ENCODE measurements around the gene SLC25A23. TPM values are rescaled to one million over a fixed set of nuclear protein-coding genes. Genes with fewer than 3 reads are reported as not detected.

The SLC25A23 gene
- total RNA-seq, 1 experiment from 2014 or later: 89.5 TPM

DNA sequence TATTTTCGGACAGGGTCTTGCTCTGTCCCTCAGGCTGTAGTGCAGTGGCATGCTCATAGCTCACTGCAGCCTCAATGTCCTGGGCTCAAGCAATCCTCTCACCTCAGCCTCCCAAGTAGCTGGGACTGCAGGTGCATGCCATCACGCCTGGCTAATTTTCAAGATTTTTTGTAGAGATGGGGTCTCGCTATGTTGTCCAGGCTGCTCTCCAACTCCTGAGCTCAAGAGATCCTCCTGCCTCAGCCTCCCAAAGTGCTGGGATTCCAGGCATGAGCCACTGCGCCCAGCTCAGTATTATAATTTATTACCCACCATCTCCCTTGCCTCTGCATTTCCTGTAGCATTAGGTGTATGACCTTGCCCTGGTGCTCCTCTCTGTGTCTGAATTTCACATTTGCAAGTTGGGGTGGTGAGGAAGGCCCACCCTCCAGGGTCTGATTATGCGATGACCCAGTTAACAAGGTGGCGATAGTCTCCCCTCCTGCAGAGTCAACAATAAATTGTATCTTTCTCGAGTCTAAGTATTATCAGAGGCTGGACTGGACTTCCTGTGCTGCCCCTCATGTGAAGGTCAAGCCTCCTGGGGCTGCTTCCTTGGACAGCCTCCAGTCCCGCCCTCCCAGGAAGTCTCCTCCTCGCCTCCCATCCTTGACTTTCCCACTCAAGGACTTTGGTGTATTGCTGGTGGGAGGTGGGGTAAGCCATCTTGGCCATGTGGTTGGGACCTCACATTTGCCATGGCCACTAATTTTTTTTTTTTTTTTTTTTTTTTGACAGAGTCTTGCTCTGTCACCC, 44.0 kb upstream of the SLC25A23 start:
- TF ChIP-seq CEBPB (IDR thresholded peaks at IDR 0.05; ENCODE audit: low read depth): no peak
- TF ChIP-seq, protein P1, sequence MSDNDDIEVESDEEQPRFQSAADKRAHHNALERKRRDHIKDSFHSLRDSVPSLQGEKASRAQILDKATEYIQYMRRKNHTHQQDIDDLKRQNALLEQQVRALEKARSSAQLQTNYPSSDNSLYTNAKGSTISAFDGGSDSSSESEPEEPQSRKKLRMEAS (IDR thresholded peaks at IDR 0.05): no peak
- no peak for TF ChIP-seq SIN3A (IDR thresholded peaks at IDR 0.05; ENCODE audit: low read depth)
- TF ChIP-seq, protein P2, sequence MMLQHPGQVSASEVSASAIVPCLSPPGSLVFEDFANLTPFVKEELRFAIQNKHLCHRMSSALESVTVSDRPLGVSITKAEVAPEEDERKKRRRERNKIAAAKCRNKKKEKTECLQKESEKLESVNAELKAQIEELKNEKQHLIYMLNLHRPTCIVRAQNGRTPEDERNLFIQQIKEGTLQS (IDR thresholded peaks at IDR 0.05): no peak
- TF ChIP-seq, protein P3, sequence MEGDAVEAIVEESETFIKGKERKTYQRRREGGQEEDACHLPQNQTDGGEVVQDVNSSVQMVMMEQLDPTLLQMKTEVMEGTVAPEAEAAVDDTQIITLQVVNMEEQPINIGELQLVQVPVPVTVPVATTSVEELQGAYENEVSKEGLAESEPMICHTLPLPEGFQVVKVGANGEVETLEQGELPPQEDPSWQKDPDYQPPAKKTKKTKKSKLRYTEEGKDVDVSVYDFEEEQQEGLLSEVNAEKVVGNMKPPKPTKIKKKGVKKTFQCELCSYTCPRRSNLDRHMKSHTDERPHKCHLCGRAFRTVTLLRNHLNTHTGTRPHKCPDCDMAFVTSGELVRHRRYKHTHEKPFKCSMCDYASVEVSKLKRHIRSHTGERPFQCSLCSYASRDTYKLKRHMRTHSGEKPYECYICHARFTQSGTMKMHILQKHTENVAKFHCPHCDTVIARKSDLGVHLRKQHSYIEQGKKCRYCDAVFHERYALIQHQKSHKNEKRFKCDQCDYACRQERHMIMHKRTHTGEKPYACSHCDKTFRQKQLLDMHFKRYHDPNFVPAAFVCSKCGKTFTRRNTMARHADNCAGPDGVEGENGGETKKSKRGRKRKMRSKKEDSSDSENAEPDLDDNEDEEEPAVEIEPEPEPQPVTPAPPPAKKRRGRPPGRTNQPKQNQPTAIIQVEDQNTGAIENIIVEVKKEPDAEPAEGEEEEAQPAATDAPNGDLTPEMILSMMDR (IDR thresholded peaks at IDR 0.05 in 2 of 3, conservative IDR thresholded peaks at IDR 0.05 in 1 of 3; ENCODE audit: borderline replicate concordance in 1 of 3, insufficient read depth in 1 of 3, low read depth in 2 of 3, low read length in 2 of 3): no peak
- TF ChIP-seq, protein P4, sequence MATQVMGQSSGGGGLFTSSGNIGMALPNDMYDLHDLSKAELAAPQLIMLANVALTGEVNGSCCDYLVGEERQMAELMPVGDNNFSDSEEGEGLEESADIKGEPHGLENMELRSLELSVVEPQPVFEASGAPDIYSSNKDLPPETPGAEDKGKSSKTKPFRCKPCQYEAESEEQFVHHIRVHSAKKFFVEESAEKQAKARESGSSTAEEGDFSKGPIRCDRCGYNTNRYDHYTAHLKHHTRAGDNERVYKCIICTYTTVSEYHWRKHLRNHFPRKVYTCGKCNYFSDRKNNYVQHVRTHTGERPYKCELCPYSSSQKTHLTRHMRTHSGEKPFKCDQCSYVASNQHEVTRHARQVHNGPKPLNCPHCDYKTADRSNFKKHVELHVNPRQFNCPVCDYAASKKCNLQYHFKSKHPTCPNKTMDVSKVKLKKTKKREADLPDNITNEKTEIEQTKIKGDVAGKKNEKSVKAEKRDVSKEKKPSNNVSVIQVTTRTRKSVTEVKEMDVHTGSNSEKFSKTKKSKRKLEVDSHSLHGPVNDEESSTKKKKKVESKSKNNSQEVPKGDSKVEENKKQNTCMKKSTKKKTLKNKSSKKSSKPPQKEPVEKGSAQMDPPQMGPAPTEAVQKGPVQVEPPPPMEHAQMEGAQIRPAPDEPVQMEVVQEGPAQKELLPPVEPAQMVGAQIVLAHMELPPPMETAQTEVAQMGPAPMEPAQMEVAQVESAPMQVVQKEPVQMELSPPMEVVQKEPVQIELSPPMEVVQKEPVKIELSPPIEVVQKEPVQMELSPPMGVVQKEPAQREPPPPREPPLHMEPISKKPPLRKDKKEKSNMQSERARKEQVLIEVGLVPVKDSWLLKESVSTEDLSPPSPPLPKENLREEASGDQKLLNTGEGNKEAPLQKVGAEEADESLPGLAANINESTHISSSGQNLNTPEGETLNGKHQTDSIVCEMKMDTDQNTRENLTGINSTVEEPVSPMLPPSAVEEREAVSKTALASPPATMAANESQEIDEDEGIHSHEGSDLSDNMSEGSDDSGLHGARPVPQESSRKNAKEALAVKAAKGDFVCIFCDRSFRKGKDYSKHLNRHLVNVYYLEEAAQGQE (IDR thresholded peaks at IDR 0.05; ENCODE audit: low read depth): no peak
- Histone ChIP-seq H2AFZ (ENCODE audit: low read depth, low read length, poor library complexity, severe bottlenecking) (no peak overlapping the region), H3K9me2 (ENCODE audit: insufficient read depth) (no peaks in the 10 kb centered on the region), H3K4me3 (replicated peaks in 1 of 2; ENCODE audit: low read depth in 1 of 2, low read length in 2 of 2) (no peak overlapping the region), H3K9ac (ENCODE audit: low read length) (no peak overlapping the region), H3K36me3 (ENCODE audit: control insufficient read depth in 1 of 2, insufficient read depth in 2 of 2, low read length in 2 of 2) (peaks cover 0 to 5% of the 10 kb centered on the region in 2 experiments; a peak in 1 of 4 replicates), H3K79me2 (ENCODE audit: insufficient read depth, low read length) (no peaks in the 10 kb centered on the region), H3K4me2 (ENCODE audit: low read length) (no peak overlapping the region), H3K9me3 (ENCODE audit: control insufficient read depth in 1 of 2, insufficient read depth in 1 of 2, low read depth in 1 of 2, low read length in 2 of 2) (no peaks in the 10 kb centered on the region), H3K27ac (ENCODE audit: low read depth, low read length) (peak overlapping the region; percentile 28; the same call in 1 of the 2 replicates), H3K4me1 (ENCODE audit: control insufficient read depth in 1 of 2, insufficient read depth in 2 of 2, low read length in 2 of 2) (peaks cover 14 to 35% of the 10 kb centered on the region in 2 experiments), H4K20me1 (ENCODE audit: insufficient read depth) (no peaks in the 10 kb centered on the region), H3K27me3 (ENCODE audit: insufficient read depth, low read length) (no peaks in the 10 kb centered on the region)
- ATAC-seq (no peak), DNase-seq (ENCODE audit: low read depth, low spot score) (no peak)
- ChIA-PET POLR2A (no interaction called here), CTCF (interaction anchor here (0.7 to 1.9 kb wide), 3 partner anchors 13 to 360 kb away, joined by 3 to 6 read pairs (median 4); no protein-coding TSS in a partner anchor), RAD21 (ENCODE audit: low non-redundant PET in 1 of 2, low total read pairs in 2 of 2, uncharacterized antibody in 2 of 2, unreplicated experiment in 2 of 2) (interaction anchor here (0.6 to 0.7 kb wide), 2 partner anchors 13 to 337 kb away, joined by 3 to 4 read pairs; no protein-coding TSS in a partner anchor)
- no TSS peak for BruUV-seq (replicated peaks)
- intact Hi-C loops (cut with micrococcal nuclease): no loop called here

Data from HCT116 (cell line).